RWPE1 (cell line): ENCODE data around the gene SLIT3.

Source experiments
- CTCF ChIA-PET: fragments of 350-600 bp; sonication (Branson Sonifier 250); formaldehyde crosslinking; extraction: SDS; loops from one replicate; lab custom pipeline; 2021; lab: Yijun Ruan, JAX
- POLR2A ChIA-PET: fragments of 400-600 bp; formaldehyde crosslinking; extraction: SDS; loops from one replicate; lab custom pipeline; 2020; ENCODE audit warnings: antibody characterized with exemption; ENCODE audit not compliant: low non-redundant PET; lab: Yijun Ruan, JAX
- DNase-seq: peaks from one replicate; pipeline ENCODE4 v3.0.0; 2012; ENCODE audit warnings: low spot score
- H3K27ac ChIP-seq: fragments of 450-650 bp; 2 replicates; pipeline ENCODE4 v1.5.1; 2017
- CTCF ChIP-seq: fragments of 450-650 bp; conservative IDR thresholded peaks from 2 replicates; pipeline ENCODE4 v1.5.1; 2017; ENCODE audit warnings: low read depth, mild to moderate bottlenecking

SLIT3 gene

GRCh38 chr5:169024421-169024820 is 276.5 kb downstream of the SLIT3 start:
- ChIA-PET CTCF (no interaction called here), POLR2A (no interaction called here)
- DNase-seq = no peak
- TF ChIP-seq CTCF = no peak
- H3K27ac ChIP-seq = no peak overlapping the region

DNA sequence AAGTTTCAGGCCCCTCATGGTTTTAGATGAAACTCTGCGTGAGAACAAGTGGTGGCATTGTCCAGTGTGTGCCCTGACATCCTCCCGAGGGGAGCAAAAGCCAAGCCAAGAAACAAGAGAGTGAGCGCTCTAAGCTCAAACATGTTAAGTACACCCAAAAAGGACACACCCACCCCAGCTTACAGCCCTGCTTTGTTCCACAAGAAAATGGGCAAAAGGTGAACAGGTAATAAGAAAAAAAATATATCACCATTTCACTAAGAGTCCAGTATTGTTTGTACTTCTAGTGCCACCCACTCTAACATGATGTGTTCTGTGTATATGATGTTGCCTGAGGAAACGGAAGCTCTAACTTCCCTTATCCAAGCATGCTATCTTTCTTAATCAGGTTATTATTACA is 278.2 kb downstream of the SLIT3 start:
- H3K27ac ChIP-seq = no peak overlapping the region
- ChIA-PET CTCF (interaction anchor here (0.7 kb wide), 1 partner anchor 8 kb away, joined by 3 read pairs; no protein-coding TSS in a partner anchor), POLR2A (no interaction called here)
- no peak for TF ChIP-seq CTCF
- DNase-seq = no peak

DNA sequence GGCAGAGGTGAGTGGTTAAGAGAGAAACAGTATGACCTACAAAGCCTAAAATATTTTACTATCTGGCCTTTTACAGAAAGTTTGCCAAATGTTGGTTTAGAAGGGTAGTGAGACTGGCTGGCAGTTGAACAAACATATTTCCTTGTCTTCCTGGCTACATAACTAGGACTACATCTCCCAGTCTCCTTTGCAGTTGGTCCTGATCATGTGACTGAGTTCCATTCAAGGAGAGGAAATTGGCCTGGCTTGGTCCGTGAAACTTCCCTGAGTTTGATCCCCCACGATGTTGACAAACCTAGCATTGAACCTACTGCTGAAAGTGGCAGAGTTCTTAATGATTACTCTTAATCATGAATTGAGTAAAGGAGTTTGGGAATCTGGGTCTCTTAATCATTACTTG is 280.8 kb downstream of the SLIT3 start:
- TF ChIP-seq CTCF = no peak
- ChIA-PET CTCF (no interaction called here), POLR2A (no interaction called here)
- no peak for DNase-seq
- no peak overlapping the region for H3K27ac ChIP-seq

- no peak for DNase-seq
- POLR2A ChIA-PET = no interaction called here
- no peak for TF ChIP-seq CTCF
- no peak overlapping the region for H3K27ac ChIP-seq
- CTCF ChIA-PET = no interaction called here
These were observed 282.0 kb downstream of the SLIT3 start for GRCh38 chr5:169018925-169019324.

DNA sequence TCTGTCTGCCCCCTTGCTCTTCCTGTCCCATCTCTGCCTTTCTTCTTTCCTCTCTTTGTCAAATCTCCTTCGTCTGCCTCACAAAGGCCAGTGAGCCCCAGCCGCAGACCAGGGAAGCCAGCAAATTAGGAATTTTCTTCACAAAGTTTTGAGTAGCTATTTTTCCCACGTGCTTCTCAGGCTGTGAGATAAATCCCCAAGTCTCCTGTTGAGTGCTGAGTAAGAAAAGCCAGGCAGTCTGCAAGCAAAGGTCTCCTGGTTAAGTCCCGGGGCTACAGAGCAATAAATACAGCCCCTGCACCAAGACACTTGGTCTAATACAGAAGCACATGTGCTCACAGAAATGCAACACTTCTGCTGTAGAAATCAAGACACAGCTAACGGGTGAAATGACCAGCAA is 284.9 kb downstream of the SLIT3 start:
- TF ChIP-seq CTCF = no peak
- no peak overlapping the region for H3K27ac ChIP-seq
- ChIA-PET POLR2A (no interaction called here), CTCF (interaction anchor here (0.6 kb wide), 2 partner anchors 115 to 252 kb away, joined by 4 read pairs; no protein-coding TSS in a partner anchor)
- DNase-seq = no peak

DNA sequence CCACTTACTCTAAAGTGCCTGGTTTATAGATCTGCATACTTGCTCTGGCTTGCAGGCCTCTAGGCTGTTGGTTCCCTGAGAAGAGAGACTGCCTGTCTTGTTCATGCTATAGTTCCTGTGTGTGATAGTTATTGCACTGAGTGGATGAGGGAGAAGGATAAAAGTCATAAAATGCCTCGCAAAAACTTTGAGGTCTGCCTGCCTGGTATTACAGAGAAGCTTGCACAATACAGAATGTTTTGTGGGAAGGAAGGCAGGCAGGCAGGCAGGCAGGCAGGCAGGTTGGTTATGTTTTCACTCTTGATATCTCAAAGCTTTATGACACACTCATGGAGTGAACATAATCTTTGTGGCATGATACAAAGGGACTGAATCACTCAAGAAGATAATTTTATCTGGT is 287.1 kb downstream of the SLIT3 start:
- CTCF ChIA-PET = interaction anchor here (0.7 kb wide), 1 partner anchor 373 kb away, joined by 3 read pairs; no protein-coding TSS in a partner anchor
- POLR2A ChIA-PET = no interaction called here
- no peak overlapping the region for H3K27ac ChIP-seq
- no peak for DNase-seq
- no peak for TF ChIP-seq CTCF

GRCh38 chr5:169013208-169013728 is 287.7 kb downstream of the SLIT3 start:
- POLR2A ChIA-PET = no interaction called here
- DNase-seq = no peak
- no peak for TF ChIP-seq CTCF
- H3K27ac ChIP-seq = no peak overlapping the region
- CTCF ChIA-PET = interaction anchor here (0.6 to 0.7 kb wide), 3 partner anchors 373 to 671 kb away, joined by 3 to 4 read pairs (median 3); no protein-coding TSS in a partner anchor
